H1 (cell line): ENCODE data around the gene RPS3A. TPM values are rescaled to one million over a fixed set of nuclear protein-coding genes. Genes with fewer than 3 reads are reported as not detected.

Experiments
- CTCF ChIA-PET: fragments of 300-600 bp; sonication (Branson Sonifier 250); formaldehyde crosslinking; loops from one replicate; lab custom pipeline; 2021; ENCODE audit not compliant: partially characterized antibody; lab: Charles Lee
- POLR2A ChIA-PET: fragments of 300-600 bp; sonication (Branson Sonifier 250); formaldehyde crosslinking; loops from one replicate; lab custom pipeline; 2021; ENCODE audit warnings: inconsistent platforms; ENCODE audit not compliant: partially characterized antibody; lab: Charles Lee
- DNase-seq, 2 experiments: peaks; one replicate each; pipeline versions ENCODE4 v3.0.0 to v3.0.0-alpha.2; 2010 to 2022; ENCODE audit warnings: low spot score in 2 of 2, low read depth in 1 of 2, mixed read lengths in 1 of 2
- FAIRE-seq: peaks from 2 replicates; lab custom pipeline; 2011; peaks lifted over from hg19 to GRCh38; lab: Jason Lieb, UNC
- H2AFZ ChIP-seq: 2 replicates; pipeline ENCODE4 v1.8.1; 2012; ENCODE audit warnings: low read length, inconsistent platforms
- H2AK5ac ChIP-seq: 2 replicates; pipeline ENCODE4 v1.6.1; 2013; ENCODE audit warnings: low read depth, low read length
- H2BK120ac ChIP-seq: replicated peaks from 2 replicates; pipeline ENCODE3; 2013; ENCODE audit warnings: low read depth, low read length, inconsistent platforms
- H2BK12ac ChIP-seq: 2 replicates; pipeline ENCODE4 v1.6.1; 2013; ENCODE audit warnings: low read depth, low read length
- H2BK15ac ChIP-seq: 2 replicates; pipeline ENCODE4 v1.6.1; 2013; ENCODE audit warnings: low read length
- H2BK20ac ChIP-seq: 2 replicates; pipeline ENCODE4 v1.6.1; 2013; ENCODE audit warnings: low read length
- H2BK5ac ChIP-seq: 2 replicates; pipeline ENCODE4 v1.6.1; 2013; ENCODE audit warnings: low read depth, low read length
- H3K14ac ChIP-seq: 2 replicates; pipeline ENCODE4 v1.6.1; 2013; ENCODE audit warnings: inconsistent platforms; ENCODE audit not compliant: insufficient read length
- H3K18ac ChIP-seq: 2 replicates; pipeline ENCODE4 v1.6.1; 2013; ENCODE audit warnings: low read length; ENCODE audit errors: extremely low read depth
- H3K23ac ChIP-seq: 2 replicates; pipeline ENCODE4 v1.6.1; 2013; ENCODE audit warnings: inconsistent platforms; ENCODE audit not compliant: insufficient read length
- H3K23me2 ChIP-seq: 2 replicates; pipeline ENCODE4 v1.6.1; 2013; ENCODE audit warnings: low read depth, low read length
- H3K27ac ChIP-seq: 2 replicates; pipeline ENCODE4 v1.6.1; 2011; ENCODE audit warnings: low read depth, low read length, inconsistent platforms
- H3K27me3 ChIP-seq, 4 experiments: replicated peaks in 1 of 4; 1 replicate in 1 of 4; 2 replicates in 3 of 4; pipeline versions ENCODE4 v1.6.1 to v1.8.1; 2011 to 2013; ENCODE audit warnings: low read length in 3 of 4, mild to moderate bottlenecking in 3 of 4, inconsistent platforms in 2 of 4, mixed read lengths in 2 of 4, moderate library complexity in 1 of 4; ENCODE audit not compliant: control insufficient read depth in 3 of 4, insufficient read depth in 3 of 4; ENCODE audit errors: extremely low read depth in 1 of 4
- H3K36me3 ChIP-seq, 4 experiments: 2 replicates each; pipeline versions ENCODE4 v1.6.1 to v1.8.1; 2011 to 2013; ENCODE audit warnings: mild to moderate bottlenecking in 4 of 4, low read length in 3 of 4, moderate library complexity in 2 of 4, control low read depth in 1 of 4, inconsistent platforms in 1 of 4; ENCODE audit not compliant: insufficient read depth in 4 of 4, control insufficient read depth in 2 of 4
- H3K4ac ChIP-seq: replicated peaks from 2 replicates; pipeline ENCODE3; 2013; ENCODE audit warnings: low read length, low read depth, mixed read lengths, inconsistent platforms; ENCODE audit not compliant: insufficient read length
- H3K4me1 ChIP-seq, 4 experiments: replicated peaks in 1 of 4; 1 replicate in 1 of 4; 2 replicates in 3 of 4; pipeline versions ENCODE4 v1.6.1 to v1.8.1; 2011 to 2013; ENCODE audit warnings: low read length in 3 of 4, inconsistent platforms in 2 of 4, mixed read lengths in 1 of 4; ENCODE audit not compliant: insufficient read depth in 4 of 4, control insufficient read depth in 3 of 4
- H3K4me2 ChIP-seq, 2 experiments: 2 replicates each; pipeline versions ENCODE4 v1.6.1 to v1.8.1; 2011 to 2013; ENCODE audit warnings: low read depth in 2 of 2, low read length in 2 of 2, control low read depth in 1 of 2, inconsistent platforms in 1 of 2, mild to moderate bottlenecking in 1 of 2; ENCODE audit not compliant: insufficient read depth in 1 of 2
- H3K4me3 ChIP-seq, 4 experiments: fragments of 200-600, 300-600 bp in 1 of 4; sonication (generic), shearing (Covaris generic), sonication (Bioruptor Twin) in 1 of 4; 2 replicates each; pipeline versions ENCODE4 v1.5.1 to v1.8.1; 2011 to 2016; ENCODE audit warnings: low read length in 4 of 4, low read depth in 3 of 4, control low read depth in 2 of 4, inconsistent platforms in 2 of 4, mild to moderate bottlenecking in 2 of 4, mixed read lengths in 1 of 4, moderate library complexity in 1 of 4; ENCODE audit not compliant: insufficient read depth in 2 of 4; ENCODE audit errors: extremely low read depth in 1 of 4
- H3K56ac ChIP-seq: replicated peaks from 2 replicates; pipeline ENCODE3; 2013; ENCODE audit warnings: low read depth, mild to moderate bottlenecking, mixed read lengths, low read length, inconsistent platforms; ENCODE audit not compliant: insufficient read length
- H3K79me1 ChIP-seq: 2 replicates; pipeline ENCODE4 v1.6.1; 2013; ENCODE audit warnings: low read depth, low read length, control low read depth
- H3K79me2 ChIP-seq, 2 experiments: 2 replicates each; pipeline versions ENCODE4 v1.6.1 to v1.8.1; 2012 to 2013; ENCODE audit warnings: low read length in 2 of 2, mild to moderate bottlenecking in 2 of 2, inconsistent platforms in 1 of 2; ENCODE audit not compliant: insufficient read depth in 2 of 2, control insufficient read depth in 1 of 2
- H3K9ac ChIP-seq, 4 experiments: replicated peaks in 1 of 4; 1 replicate in 1 of 4; 2 replicates in 3 of 4; pipeline versions ENCODE4 v1.6.1 to v1.8.1; 2011 to 2013; ENCODE audit warnings: low read depth in 3 of 4, low read length in 3 of 4, control low read depth in 2 of 4, mild to moderate bottlenecking in 2 of 4, moderate library complexity in 2 of 4, inconsistent platforms in 1 of 4; ENCODE audit errors: extremely low read depth in 1 of 4
- H3K9me3 ChIP-seq, 2 experiments: 2 replicates each; pipeline versions ENCODE4 v1.6.1 to v1.8.1; 2012 to 2013; ENCODE audit warnings: mild to moderate bottlenecking in 2 of 2, moderate library complexity in 2 of 2, control low read depth in 1 of 2, inconsistent platforms in 1 of 2, low read depth in 1 of 2, low read length in 1 of 2, mixed read lengths in 1 of 2; ENCODE audit not compliant: insufficient read depth in 2 of 2
- H4K20me1 ChIP-seq, 2 experiments: replicated peaks in 1 of 2; 2 replicates each; pipeline versions ENCODE3 to v1.8.1; 2011 to 2013; ENCODE audit warnings: inconsistent platforms in 2 of 2, low read length in 2 of 2, mild to moderate bottlenecking in 1 of 2; ENCODE audit not compliant: insufficient read depth in 2 of 2, control insufficient read depth in 1 of 2
- H4K5ac ChIP-seq: 2 replicates; pipeline ENCODE4 v1.6.1; 2013; ENCODE audit warnings: low read length, low read depth, mixed read lengths, inconsistent platforms; ENCODE audit not compliant: insufficient read length
- H4K8ac ChIP-seq: 2 replicates; pipeline ENCODE4 v1.8.0; 2013; ENCODE audit warnings: mild to moderate bottlenecking, moderate library complexity, low read length, inconsistent platforms; ENCODE audit not compliant: insufficient read depth; ENCODE audit errors: extremely low read depth
- H4K91ac ChIP-seq: replicated peaks from 2 replicates; pipeline ENCODE3; 2013; ENCODE audit warnings: low read length, mixed read lengths, inconsistent platforms; ENCODE audit not compliant: insufficient read length
- CHD1 ChIP-seq: IDR thresholded peaks from 2 replicates; pipeline ENCODE4 v1.6.1; 2012; ENCODE audit warnings: low read depth, low read length, improper control_type of control experiment
- EZH2 ChIP-seq: fragments of 200-600 bp; sonication (generic); IDR thresholded peaks from 2 replicates; pipeline ENCODE4 v1.7.1; 2012; ENCODE audit warnings: low read depth, mild to moderate bottlenecking, moderate library complexity, low read length, inconsistent platforms; ENCODE audit not compliant: severe bottlenecking
- GABPA ChIP-seq: IDR thresholded peaks from 2 replicates; pipeline ENCODE4 v1.6.1; 2011; ENCODE audit warnings: mild to moderate bottlenecking, low read length, moderate library complexity, borderline replicate concordance; ENCODE audit not compliant: insufficient read depth
- JUND ChIP-seq: IDR thresholded peaks from 2 replicates; pipeline ENCODE4 v1.6.1; 2011; ENCODE audit warnings: mild to moderate bottlenecking, improper control_type of control experiment, low read length
- PHF8 ChIP-seq: fragments of 200-600 bp; sonication (generic); conservative IDR thresholded peaks from 2 replicates; pipeline ENCODE4 v1.7.1; 2012; ENCODE audit warnings: low read depth, mild to moderate bottlenecking, inconsistent platforms, low read length, moderate library complexity
- ZNF274 ChIP-seq: IDR thresholded peaks from 2 replicates; pipeline ENCODE4 v1.7.0; 2012; ENCODE audit warnings: low read length, borderline replicate concordance; ENCODE audit errors: extremely low read depth
- WGBS, 2 experiments: shearing (Covaris generic) in 1 of 2; methylation state at CpG; one replicate each; pipeline versions ENCODE4 v1.1.6 to v1.1.7; 2013 to 2015; ENCODE audit warnings: low lambda C conversion rate in 2 of 2, mixed read lengths in 2 of 2, inconsistent platforms in 1 of 2, low coverage in 1 of 2, missing lambda C conversion rate in 1 of 2; ENCODE audit not compliant: insufficient replicate concordance in 2 of 2, insufficient coverage in 1 of 2, insufficient read length in 1 of 2; ENCODE audit errors: extremely low coverage in 1 of 2, missing lambda C conversion rate in 1 of 2; 5-methylcytosine and 5-hydroxymethylcytosine counted together
- polyA plus RNA-seq, 7 experiments: library from polyadenylated mRNA; depleted of rRNA in 3 of 7; stranded (reverse) in 5 of 7; unstranded in 2 of 7; fragments of >200 nt in 5 of 7; fragments of 200-250 nt in 2 of 7; gene quantifications; 1 replicate in 5 of 7; 2 replicates in 1 of 7; 4 replicates in 1 of 7; pipeline versions ENCODE4 v1.2.1 to v1.2.3, GENCODE V29; 2011 to 2013; ENCODE audit warnings: missing spikeins in 2 of 7, mixed read lengths in 2 of 7
- total RNA-seq: library from RNA; stranded (reverse); fragmentation: NEBNext Ultra II Directional; extraction: Animal tissue kit (Norgen Biotek cat#: 25700); gene quantifications from 2 replicates; pipeline ENCODE4 v1.2.1, GENCODE V29; 2021

Gene RPS3A
- total and polyA plus RNA-seq, 2 of the 8 experiments (the other 6 are each of a cell fraction or from before 2014, with no cell fraction given) = 2,162 to 2,822 TPM

DNA sequence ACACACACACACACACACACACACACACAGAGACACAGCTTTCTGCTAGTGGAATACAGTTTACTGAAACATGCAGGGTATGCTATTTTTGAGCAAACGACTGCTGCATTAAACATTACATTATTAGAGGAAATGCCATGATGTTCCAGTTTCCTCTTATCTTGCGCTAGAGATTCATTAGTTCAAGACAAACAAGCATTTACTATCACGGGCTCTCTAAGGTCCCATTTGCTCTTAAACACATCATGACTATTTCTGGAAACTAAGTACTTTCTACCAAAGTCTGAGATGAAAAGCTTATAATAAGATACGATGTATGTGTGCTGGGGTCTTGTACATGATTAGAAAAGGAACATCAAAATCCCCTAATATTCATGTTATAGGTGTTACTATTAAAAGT is 48.8 kb downstream of the RPS3A start:
- H4K20me1 ChIP-seq = no peaks in the 10 kb centered on the region
- H3K4me1 ChIP-seq = peaks cover 0 to 4% (median 0%) of the 10 kb centered on the region in 4 experiments; a peak in 1 of 7 replicates
- 92% methylated on average over 4 of the region's 4 CpGs; no CpG with 5 or more reads in 1 of the 2 experiments for WGBS, 2 experiments
- no peaks in the 10 kb centered on the region for H3K79me2 ChIP-seq
- no peak overlapping the region for H3K27ac ChIP-seq
- H2BK120ac ChIP-seq = no peak overlapping the region
- H2BK12ac ChIP-seq = no peak overlapping the region
- no peak overlapping the region for H3K4me3 ChIP-seq
- H2AFZ ChIP-seq = no peak overlapping the region
- no peak overlapping the region for H4K5ac ChIP-seq
- no peak overlapping the region for H3K9ac ChIP-seq
- FAIRE-seq = no peak
- POLR2A ChIA-PET = no interaction called here
- H4K91ac ChIP-seq = no peak overlapping the region
- no peak overlapping the region for H3K56ac ChIP-seq
- H3K4me2 ChIP-seq = no peak overlapping the region
- no peaks in the 10 kb centered on the region for H3K23me2 ChIP-seq
- DNase-seq = no peak
- H2BK5ac ChIP-seq = no peak overlapping the region
- H3K23ac ChIP-seq = no peak overlapping the region
- no peak overlapping the region for H3K4ac ChIP-seq
- no peak overlapping the region for H2AK5ac ChIP-seq
- H3K18ac ChIP-seq = no peak overlapping the region
- H3K36me3 ChIP-seq = peaks cover 0 to 14% (median 6%) of the 10 kb centered on the region in 4 experiments; a peak in 6 of 8 replicates
- H2BK15ac ChIP-seq = no peak overlapping the region
- no peaks in the 10 kb centered on the region for H3K9me3 ChIP-seq
- H3K14ac ChIP-seq = no peak overlapping the region
- TF ChIP-seq PHF8 (no peak), GABPA (no peak), ZNF274 (no peak), CHD1 (no peak), JUND (no peak), EZH2 (no peak)
- TF ChIP-seq, all 59 proteins: peak for 0
- no peak overlapping the region for H2BK20ac ChIP-seq
- H4K8ac ChIP-seq = no peak overlapping the region
- no peaks in the 10 kb centered on the region for H3K79me1 ChIP-seq
- CTCF ChIA-PET = interaction anchor here (1.3 kb wide), 1 partner anchor 31 kb away, joined by 4 read pairs; no protein-coding TSS in a partner anchor
- H3K27me3 ChIP-seq = no peaks in the 10 kb centered on the region
